HEK293 (cell line): ENCODE data around the gene PRR14L.

Experiments used
- TCF7L2 ChIP-seq: IDR thresholded peaks from 2 replicates; pipeline ENCODE4 v1.6.1; 2011; ENCODE audit warnings: low read depth, mild to moderate bottlenecking, inconsistent platforms, low read length, moderate library complexity, borderline replicate concordance
- ZBTB7A ChIP-seq: fragments of 450-650 bp; formaldehyde crosslinking; IDR thresholded peaks from 2 replicates; pipeline ENCODE4 v1.5.1; 2016; ENCODE audit warnings: low read depth, missing biosample characterization, missing genetic modification characterization
- ZNF274 ChIP-seq, 2 experiments: fragments of 200-500 bp in 1 of 2; fragments of 450-650 bp in 1 of 2; sonication (Bioruptor generic) in 1 of 2; formaldehyde crosslinking in 1 of 2; IDR thresholded peaks; 2 replicates each; pipeline versions ENCODE4 v1.5.1 to v1.6.1; 2014 to 2016; ENCODE audit warnings: borderline replicate concordance in 1 of 2, inconsistent platforms in 1 of 2, low read length in 1 of 2, missing biosample characterization in 1 of 2, missing genetic modification characterization in 1 of 2
- ZNF324 ChIP-seq: fragments of 450-650 bp; formaldehyde crosslinking; IDR thresholded peaks from 2 replicates; pipeline ENCODE4 v1.5.1; 2016; ENCODE audit warnings: missing biosample characterization, missing genetic modification characterization
- ZNF596 ChIP-seq: fragments of 450-650 bp; IDR thresholded peaks from 2 replicates; pipeline ENCODE4 v1.5.0; 2018; ENCODE audit warnings: missing biosample characterization, mild to moderate bottlenecking, missing genetic modification characterization, moderate library complexity
- ZNF777 ChIP-seq: fragments of 450-650 bp; formaldehyde crosslinking; IDR thresholded peaks from 2 replicates; pipeline ENCODE4 v1.5.1; 2017; ENCODE audit warnings: missing biosample characterization, missing genetic modification characterization, borderline replicate concordance
- TF ChIP-seq, protein P1 (sequence below): fragments of 450-650 bp; formaldehyde crosslinking; IDR thresholded peaks from 2 replicates; pipeline ENCODE4 v1.5.1; 2016; ENCODE audit warnings: missing biosample characterization, missing genetic modification characterization
- TF ChIP-seq, protein P2 (sequence below): fragments of 450-650 bp; formaldehyde crosslinking; IDR thresholded peaks from 2 replicates; pipeline ENCODE4 v1.5.1; 2016; ENCODE audit warnings: missing biosample characterization, missing genetic modification characterization

DNA sequence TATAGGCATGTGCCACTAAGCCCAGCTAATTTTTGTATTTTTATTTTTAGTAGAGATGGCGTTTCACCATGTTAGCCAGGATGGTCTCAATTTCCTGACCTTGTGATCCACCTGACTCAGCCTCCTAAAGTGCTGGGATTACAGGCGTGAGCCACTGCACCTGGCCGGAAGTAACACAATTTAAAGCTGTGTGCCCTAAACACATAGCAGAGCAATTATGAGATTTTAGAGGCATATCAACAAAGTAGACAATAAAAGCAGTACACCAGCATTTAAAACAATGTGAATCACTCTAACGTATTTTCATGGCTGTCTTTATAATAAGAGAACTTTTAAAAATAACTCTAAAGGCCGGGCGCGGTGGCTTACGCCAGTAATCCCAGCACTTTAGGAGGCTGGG is 42.4 kb downstream of the PRR14L start:
- TF ChIP-seq ZNF596 (tag by site-specific recombination) = no peak
- TF ChIP-seq, protein P1, sequence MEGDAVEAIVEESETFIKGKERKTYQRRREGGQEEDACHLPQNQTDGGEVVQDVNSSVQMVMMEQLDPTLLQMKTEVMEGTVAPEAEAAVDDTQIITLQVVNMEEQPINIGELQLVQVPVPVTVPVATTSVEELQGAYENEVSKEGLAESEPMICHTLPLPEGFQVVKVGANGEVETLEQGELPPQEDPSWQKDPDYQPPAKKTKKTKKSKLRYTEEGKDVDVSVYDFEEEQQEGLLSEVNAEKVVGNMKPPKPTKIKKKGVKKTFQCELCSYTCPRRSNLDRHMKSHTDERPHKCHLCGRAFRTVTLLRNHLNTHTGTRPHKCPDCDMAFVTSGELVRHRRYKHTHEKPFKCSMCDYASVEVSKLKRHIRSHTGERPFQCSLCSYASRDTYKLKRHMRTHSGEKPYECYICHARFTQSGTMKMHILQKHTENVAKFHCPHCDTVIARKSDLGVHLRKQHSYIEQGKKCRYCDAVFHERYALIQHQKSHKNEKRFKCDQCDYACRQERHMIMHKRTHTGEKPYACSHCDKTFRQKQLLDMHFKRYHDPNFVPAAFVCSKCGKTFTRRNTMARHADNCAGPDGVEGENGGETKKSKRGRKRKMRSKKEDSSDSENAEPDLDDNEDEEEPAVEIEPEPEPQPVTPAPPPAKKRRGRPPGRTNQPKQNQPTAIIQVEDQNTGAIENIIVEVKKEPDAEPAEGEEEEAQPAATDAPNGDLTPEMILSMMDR (tag by site-specific recombination) = no peak
- TF ChIP-seq, protein P2, sequence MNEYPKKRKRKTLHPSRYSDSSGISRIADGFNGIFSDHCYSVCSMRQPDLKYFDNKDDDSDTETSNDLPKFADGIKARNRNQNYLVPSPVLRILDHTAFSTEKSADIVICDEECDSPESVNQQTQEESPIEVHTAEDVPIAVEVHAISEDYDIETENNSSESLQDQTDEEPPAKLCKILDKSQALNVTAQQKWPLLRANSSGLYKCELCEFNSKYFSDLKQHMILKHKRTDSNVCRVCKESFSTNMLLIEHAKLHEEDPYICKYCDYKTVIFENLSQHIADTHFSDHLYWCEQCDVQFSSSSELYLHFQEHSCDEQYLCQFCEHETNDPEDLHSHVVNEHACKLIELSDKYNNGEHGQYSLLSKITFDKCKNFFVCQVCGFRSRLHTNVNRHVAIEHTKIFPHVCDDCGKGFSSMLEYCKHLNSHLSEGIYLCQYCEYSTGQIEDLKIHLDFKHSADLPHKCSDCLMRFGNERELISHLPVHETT = no peak
- TF ChIP-seq ZBTB7A (tag by site-specific recombination) = no peak
- no peak for TF ChIP-seq ZNF274 (IDR thresholded peaks at IDR 0.05; ENCODE audit: low read length)
- no peak for TF ChIP-seq ZNF274 (tag by site-specific recombination; IDR thresholded peaks at IDR 0.05; ENCODE audit: borderline replicate concordance)
- TF ChIP-seq ZNF324 = no peak
- no peak for TF ChIP-seq ZNF777 (tag by site-specific recombination)
- TF ChIP-seq TCF7L2 = no peak
